PC-9 (cell line): ENCODE data around the gene FAM53C.

Experiments
- CTCF ChIP-seq: fragments of 200-600 bp; sonication (generic); conservative IDR thresholded peaks from 2 replicates; pipeline ENCODE4 v1.6.1; 2017; ENCODE audit warnings: mixed run types, antibody characterized with exemption, mild to moderate bottlenecking, moderate library complexity
- EZH2 ChIP-seq: fragments of 200-600 bp; sonication (generic); IDR thresholded peaks from 2 replicates; pipeline ENCODE4 v1.8.0; 2017; ENCODE audit warnings: antibody characterized with exemption, low read depth

- no peak for TF ChIP-seq CTCF
- no peak for TF ChIP-seq EZH2
Observed at GRCh38 chr5:138315751-138316278, 22.3 kb upstream of the FAM53C start.
